Measurements from ENCODE around the gene DAPK3.

DAPK3 gene

DNA sequence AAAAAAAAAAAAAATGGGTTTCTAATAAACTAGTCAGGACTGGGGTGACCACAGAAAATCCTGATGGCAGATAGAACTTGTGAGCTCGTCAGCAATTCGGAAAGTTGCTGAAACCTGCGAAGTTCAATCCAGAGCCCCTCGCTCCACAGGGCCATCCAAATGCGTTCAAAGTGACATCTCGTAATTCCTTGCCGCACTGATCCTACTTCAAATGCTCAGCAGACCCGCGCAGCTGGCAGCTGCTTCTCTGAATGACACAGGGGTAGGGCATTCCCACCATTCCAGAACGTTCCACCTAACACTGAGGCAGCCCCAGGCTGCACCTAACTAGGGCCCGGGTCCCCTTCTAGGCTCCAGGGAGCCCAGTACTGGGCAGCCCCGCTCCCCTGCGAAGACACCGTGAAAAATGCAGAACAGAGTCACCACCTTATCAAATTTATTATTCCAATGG, 4.8 kb upstream of the DAPK3 start:
- no peak overlapping the region for H3K9ac ChIP-seq (ENCODE audit: low read length)
- H3F3A ChIP-seq (ENCODE audit: insufficient read depth, low read length), result peaks cover 9% of the 10 kb centered on the region; the same call in 1 of the 2 replicates
- no peaks in the 10 kb centered on the region for H4K20me1 ChIP-seq (ENCODE audit: insufficient read depth, low read length)
- peaks cover 5% of the 10 kb centered on the region for H3K4me1 ChIP-seq (ENCODE audit: insufficient read depth, low read length, severe bottlenecking)
- no peaks in the 10 kb centered on the region for H3K9me3 ChIP-seq (ENCODE audit: low read length)
- H3K79me2 ChIP-seq (ENCODE audit: insufficient read depth, low read length), result no peaks in the 10 kb centered on the region
- H3K4me3 ChIP-seq (ENCODE audit: low read depth, low read length, poor library complexity, severe bottlenecking), result no peak overlapping the region
- H3K4me2 ChIP-seq (ENCODE audit: low read length), result no peak overlapping the region
- no peak for TF ChIP-seq EZH2 (IDR thresholded peaks at IDR 0.05; ENCODE audit: borderline replicate concordance, low read length)
- TF ChIP-seq, protein P1, sequence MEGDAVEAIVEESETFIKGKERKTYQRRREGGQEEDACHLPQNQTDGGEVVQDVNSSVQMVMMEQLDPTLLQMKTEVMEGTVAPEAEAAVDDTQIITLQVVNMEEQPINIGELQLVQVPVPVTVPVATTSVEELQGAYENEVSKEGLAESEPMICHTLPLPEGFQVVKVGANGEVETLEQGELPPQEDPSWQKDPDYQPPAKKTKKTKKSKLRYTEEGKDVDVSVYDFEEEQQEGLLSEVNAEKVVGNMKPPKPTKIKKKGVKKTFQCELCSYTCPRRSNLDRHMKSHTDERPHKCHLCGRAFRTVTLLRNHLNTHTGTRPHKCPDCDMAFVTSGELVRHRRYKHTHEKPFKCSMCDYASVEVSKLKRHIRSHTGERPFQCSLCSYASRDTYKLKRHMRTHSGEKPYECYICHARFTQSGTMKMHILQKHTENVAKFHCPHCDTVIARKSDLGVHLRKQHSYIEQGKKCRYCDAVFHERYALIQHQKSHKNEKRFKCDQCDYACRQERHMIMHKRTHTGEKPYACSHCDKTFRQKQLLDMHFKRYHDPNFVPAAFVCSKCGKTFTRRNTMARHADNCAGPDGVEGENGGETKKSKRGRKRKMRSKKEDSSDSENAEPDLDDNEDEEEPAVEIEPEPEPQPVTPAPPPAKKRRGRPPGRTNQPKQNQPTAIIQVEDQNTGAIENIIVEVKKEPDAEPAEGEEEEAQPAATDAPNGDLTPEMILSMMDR (IDR thresholded peaks at IDR 0.05; ENCODE audit: low read length), result no peak
- H3K27me3 ChIP-seq (ENCODE audit: insufficient read depth, low read length), result no peaks in the 10 kb centered on the region
- peaks cover 57% of the 10 kb centered on the region for H3K36me3 ChIP-seq (ENCODE audit: insufficient read depth, low read length)
- H3K27ac ChIP-seq (ENCODE audit: low read depth, low read length, poor library complexity, severe bottlenecking), result no peak overlapping the region
- no peaks in the 10 kb centered on the region for H3K9me2 ChIP-seq (ENCODE audit: low read depth, low read length)
- no peak overlapping the region for H2AFZ ChIP-seq (ENCODE audit: low read length)

GRCh38 chr19:3975144-3975543, 4.2 kb upstream of the DAPK3 start:
- no peaks in the 10 kb centered on the region for H4K20me1 ChIP-seq (ENCODE audit: insufficient read depth, low read length)
- peaks cover 3% of the 10 kb centered on the region; the same call in 1 of the 2 replicates for H3K79me2 ChIP-seq (ENCODE audit: insufficient read depth, low read length)
- H3K4me3 ChIP-seq (ENCODE audit: low read depth, low read length, poor library complexity, severe bottlenecking), result no peak overlapping the region
- H3K4me2 ChIP-seq (ENCODE audit: low read length), result no peak overlapping the region
- no peaks in the 10 kb centered on the region for H3K9me2 ChIP-seq (ENCODE audit: low read depth, low read length)
- no peak overlapping the region for H3K27ac ChIP-seq (ENCODE audit: low read depth, low read length, poor library complexity, severe bottlenecking)
- H3K9ac ChIP-seq (ENCODE audit: low read length), result no peak overlapping the region
- no peak for TF ChIP-seq EZH2 (IDR thresholded peaks at IDR 0.05; ENCODE audit: borderline replicate concordance, low read length)
- TF ChIP-seq, protein P1 (IDR thresholded peaks at IDR 0.05; ENCODE audit: low read length), result no peak
- H3F3A ChIP-seq (ENCODE audit: insufficient read depth, low read length), result peaks cover 9% of the 10 kb centered on the region; the same call in 1 of the 2 replicates
- no peaks in the 10 kb centered on the region for H3K27me3 ChIP-seq (ENCODE audit: insufficient read depth, low read length)
- peaks cover 8% of the 10 kb centered on the region for H3K4me1 ChIP-seq (ENCODE audit: insufficient read depth, low read length, severe bottlenecking)
- peaks cover 52% of the 10 kb centered on the region for H3K36me3 ChIP-seq (ENCODE audit: insufficient read depth, low read length)
- no peak overlapping the region for H2AFZ ChIP-seq (ENCODE audit: low read length)
- no peaks in the 10 kb centered on the region for H3K9me3 ChIP-seq (ENCODE audit: low read length)

GRCh38 chr19:3970313-3970807, 539 bp downstream of the DAPK3 start:
- H3K27me3 ChIP-seq (ENCODE audit: insufficient read depth, low read length), result no peaks in the 10 kb centered on the region
- no peak overlapping the region for H3K27ac ChIP-seq (ENCODE audit: low read depth, low read length, poor library complexity, severe bottlenecking)
- no peaks in the 10 kb centered on the region for H3K9me2 ChIP-seq (ENCODE audit: low read depth, low read length)
- no peaks in the 10 kb centered on the region for H4K20me1 ChIP-seq (ENCODE audit: insufficient read depth, low read length)
- peak overlapping the region; percentile 93 for H3K9ac ChIP-seq (ENCODE audit: low read length)
- H3K4me3 ChIP-seq (ENCODE audit: low read depth, low read length, poor library complexity, severe bottlenecking), result peak overlapping the region; percentile 91
- H3K79me2 ChIP-seq (ENCODE audit: insufficient read depth, low read length), result peaks cover 6% of the 10 kb centered on the region
- H3K4me2 ChIP-seq (ENCODE audit: low read length), result peak overlapping the region; percentile 91
- H3K36me3 ChIP-seq (ENCODE audit: insufficient read depth, low read length), result peaks cover 36% of the 10 kb centered on the region
- H2AFZ ChIP-seq (ENCODE audit: low read length), result no peak overlapping the region
- H3K4me1 ChIP-seq (ENCODE audit: insufficient read depth, low read length, severe bottlenecking), result peaks cover 16% of the 10 kb centered on the region
- peaks cover 3% of the 10 kb centered on the region; the same call in 1 of the 2 replicates for H3F3A ChIP-seq (ENCODE audit: insufficient read depth, low read length)
- no peaks in the 10 kb centered on the region for H3K9me3 ChIP-seq (ENCODE audit: low read length)
- no peak for TF ChIP-seq EZH2 (IDR thresholded peaks at IDR 0.05; ENCODE audit: borderline replicate concordance, low read length)
- TF ChIP-seq, protein P1 (IDR thresholded peaks at IDR 0.05; ENCODE audit: low read length), result no peak

Measured in OCI-LY1 (cell line).